Endothelial cell of umbilical vein (primary cell): ENCODE results near the gene ZFP42. TPM values are rescaled to one million over a fixed set of nuclear protein-coding genes. Genes with fewer than 3 reads are reported as not detected.

Source experiments
- BruUV-seq: library from RNA; stranded (reverse); fragments of 400-500 nt; replicated peaks from 2 replicates; lab custom pipeline; 2021; lab: Mats Ljungman, UMichigan
- CTCF ChIA-PET: fragments of 300-600, 350-600 bp; sonication (Branson Sonifier 250); formaldehyde crosslinking; loops from one replicate; lab custom pipeline; 2021; ENCODE audit warnings: antibody characterized with exemption, inconsistent platforms; lab: Charles Lee
- POLR2A ChIA-PET: fragments of 300-600, 350-600 bp; sonication (Branson Sonifier 250); formaldehyde crosslinking; loops from one replicate; lab custom pipeline; 2021; ENCODE audit warnings: antibody characterized with exemption, inconsistent platforms; lab: Charles Lee
- DNase-seq: peaks from one replicate; pipeline ENCODE4 v3.0.0-alpha.2; 2011; ENCODE audit warnings: low read depth, low spot score
- FAIRE-seq: peaks from 2 replicates; lab custom pipeline; 2011; peaks lifted over from hg19 to GRCh38; lab: Jason Lieb, UNC
- H2AFZ ChIP-seq: 2 replicates; pipeline ENCODE4 v1.6.0; 2012; ENCODE audit warnings: low read depth, low read length, control low read depth, inconsistent platforms
- H3K27ac ChIP-seq: 2 replicates; pipeline ENCODE4 v1.5.1; 2011; ENCODE audit warnings: low read depth, mild to moderate bottlenecking, control low read depth, low read length, moderate library complexity; ENCODE audit not compliant: insufficient read depth
- H3K27me3 ChIP-seq, 2 experiments: 2 replicates each; pipeline versions ENCODE4 v1.6.0 to v1.6.1; 2011; ENCODE audit warnings: low read length in 2 of 2, mixed read lengths in 1 of 2; ENCODE audit not compliant: control insufficient read depth in 2 of 2, insufficient read depth in 2 of 2
- H3K36me3 ChIP-seq, 2 experiments: 2 replicates in 1 of 2; 3 replicates in 1 of 2; pipeline ENCODE4 v1.5.1; 2011; ENCODE audit warnings: low read length in 2 of 2, mild to moderate bottlenecking in 1 of 2, moderate library complexity in 1 of 2; ENCODE audit not compliant: control insufficient read depth in 2 of 2, insufficient read depth in 2 of 2; ENCODE audit errors: extremely low read depth in 1 of 2
- H3K4me1 ChIP-seq: 3 replicates; pipeline ENCODE4 v1.5.1; 2011; ENCODE audit warnings: mild to moderate bottlenecking, low read length; ENCODE audit not compliant: control insufficient read depth, insufficient read depth; ENCODE audit errors: extremely low read depth
- H3K4me2 ChIP-seq: 2 replicates; pipeline ENCODE4 v1.6.1; 2011; ENCODE audit warnings: low read length, control low read depth, mixed read lengths; ENCODE audit not compliant: insufficient read depth
- H3K4me3 ChIP-seq, 3 experiments: fragments of 200-600 bp in 1 of 3; sonication (generic), shearing (Covaris generic) in 1 of 3; replicated peaks in 1 of 3; 2 replicates each; pipeline ENCODE4 v1.5.1; 2011 to 2016; ENCODE audit warnings: control low read depth in 3 of 3, low read length in 3 of 3, mild to moderate bottlenecking in 2 of 3, inconsistent platforms in 1 of 3, low read depth in 1 of 3, moderate library complexity in 1 of 3; ENCODE audit not compliant: insufficient read depth in 1 of 3
- H3K79me2 ChIP-seq: 2 replicates; pipeline ENCODE4 v1.6.0; 2012; ENCODE audit warnings: low read length, inconsistent platforms; ENCODE audit not compliant: control insufficient read depth, insufficient read depth
- H3K9ac ChIP-seq: replicated peaks from 2 replicates; pipeline ENCODE3; 2011; ENCODE audit warnings: low read length, control low read depth; ENCODE audit not compliant: insufficient read depth; ENCODE audit errors: extremely low read depth
- H3K9me1 ChIP-seq: replicated peaks from 3 replicates; pipeline ENCODE4 v1.6.0; 2011; ENCODE audit warnings: mild to moderate bottlenecking, low read length; ENCODE audit not compliant: control insufficient read depth, insufficient read depth; ENCODE audit errors: extremely low read depth
- H3K9me3 ChIP-seq: replicated peaks from 2 replicates; pipeline ENCODE4 v1.5.1; 2012; ENCODE audit warnings: low read length, inconsistent platforms; ENCODE audit not compliant: control insufficient read depth, insufficient read depth
- H4K20me1 ChIP-seq: replicated peaks from 2 replicates; pipeline ENCODE3; 2011; ENCODE audit warnings: mild to moderate bottlenecking, low read length; ENCODE audit not compliant: control insufficient read depth, insufficient read depth; ENCODE audit errors: extremely low read depth
- CTCF ChIP-seq, 2 donors: IDR thresholded peaks; 1 replicate in 1 of 2; 2 replicates in 1 of 2; pipeline ENCODE4 v1.5.1; 2011; ENCODE audit warnings: low read length in 2 of 2, mild to moderate bottlenecking in 2 of 2, moderate library complexity in 2 of 2, control low read depth in 1 of 2, inconsistent platforms in 1 of 2, low read depth in 1 of 2; ENCODE audit not compliant: insufficient read depth in 1 of 2; ENCODE audit errors: extremely low read depth in 1 of 2
- EZH2 ChIP-seq: IDR thresholded peaks from 2 replicates; pipeline ENCODE4 v1.6.1; 2012; ENCODE audit warnings: borderline replicate concordance, low read depth, mild to moderate bottlenecking, moderate library complexity, low read length, inconsistent platforms; ENCODE audit not compliant: severe bottlenecking
- FOS ChIP-seq: IDR thresholded peaks from 2 replicates; pipeline ENCODE4 v1.6.1; 2011; ENCODE audit warnings: mild to moderate bottlenecking, low read length, moderate library complexity, borderline replicate concordance; ENCODE audit not compliant: insufficient read depth
- GATA2 ChIP-seq: IDR thresholded peaks from 2 replicates; pipeline ENCODE4 v1.7.0; 2011; ENCODE audit warnings: low read depth, mild to moderate bottlenecking, moderate library complexity, mixed read lengths, low read length; ENCODE audit not compliant: insufficient read length, insufficient read depth
- JUN ChIP-seq: IDR thresholded peaks from 2 replicates; pipeline ENCODE4 v1.6.1; 2011; ENCODE audit warnings: borderline replicate concordance, low read depth; ENCODE audit not compliant: insufficient read length, insufficient read depth
- MAX ChIP-seq: IDR thresholded peaks from 2 replicates; pipeline ENCODE4 v1.6.1; 2011; ENCODE audit not compliant: insufficient read depth, insufficient read length
- MYC ChIP-seq: IDR thresholded peaks from one replicate; pipeline ENCODE4 v1.6.1; 2011; ENCODE audit warnings: mild to moderate bottlenecking, low read depth, low read length
- POLR2A ChIP-seq: IDR thresholded peaks from 2 replicates; pipeline ENCODE4 v1.6.1; 2012; ENCODE audit warnings: low read depth, mild to moderate bottlenecking, control low read depth, low read length
- POLR2AphosphoS5 ChIP-seq: IDR thresholded peaks from 2 replicates; pipeline ENCODE4 v1.6.1; 2012; ENCODE audit warnings: low read depth, mild to moderate bottlenecking, control low read depth, low read length, moderate library complexity; ENCODE audit not compliant: insufficient read depth
- dilution Hi-C: fragments of 300-500 bp; cut with MboI; formaldehyde crosslinking; loops from one replicate; pipeline ENCODE4 v1.15.0; 2019; ENCODE audit warnings: low sequenced_read_pairs; ENCODE audit not compliant: extremely low pct_ligation_motif_present
- intact Hi-C: fragments of 100-400 bp; cut with micrococcal nuclease; formaldehyde crosslinking; loops from one replicate; pipeline ENCODE4 v1.10.0; 2022
- polyA plus RNA-seq, 4 experiments: library from polyadenylated mRNA; depleted of rRNA in 3 of 4; stranded (reverse) in 3 of 4; unstranded in 1 of 4; fragments of >200 nt; gene quantifications; 2 replicates each; pipeline versions ENCODE4 v1.2.1 to v1.2.3, GENCODE V29; 2011 to 2012; ENCODE audit warnings: missing spikeins in 1 of 4
- total RNA-seq: library from RNA; stranded (reverse); gene quantifications from 2 replicates; pipeline ENCODE4 v1.2.3, GENCODE V29; 2021

The ZFP42 gene
- total and polyA plus RNA-seq, 2 donors (not counting 3 experiments of a cell fraction or from before 2014, with no cell fraction given) = 0.04 TPM; not detected in 1

GRCh38 chr4:188032170-188032569, 36.6 kb downstream of the ZFP42 start:
- dilution Hi-C loops (no loop called here), intact Hi-C loops (no loop called here)
- FAIRE-seq = no peak

More at GRCh38 chr4:188032170-188032569, 36.6 kb downstream of the ZFP42 start:
- Histone ChIP-seq H3K4me1 (no peaks in the 10 kb centered on the region), H3K9me1 (no peaks in the 10 kb centered on the region), H3K4me2 (no peak overlapping the region), H4K20me1 (no peaks in the 10 kb centered on the region), H3K36me3 (no peaks in the 10 kb centered on the region), H2AFZ (no peak overlapping the region), H3K27me3 (no peaks in the 10 kb centered on the region), H3K27ac (no peak overlapping the region), H3K4me3 (no peak overlapping the region), H3K9ac (no peak overlapping the region), H3K9me3 (no peaks in the 10 kb centered on the region), H3K79me2 (no peaks in the 10 kb centered on the region)
- no TSS peak for BruUV-seq
- ChIA-PET POLR2A (no interaction called here), CTCF (no interaction called here)
- DNase-seq = no peak
- TF ChIP-seq POLR2A (no peak), POLR2AphosphoS5 (no peak), MAX (no peak), EZH2 (no peak), GATA2 (no peak), JUN (no peak), CTCF (IDR thresholded peaks at IDR 0.05; ENCODE audit: extremely low read depth in 1 of 2, insufficient read depth in 1 of 2, low read depth in 1 of 2, low read length in 2 of 2) (no peak), MYC (no peak), FOS (no peak)
